ENCODE results near the gene PRKAG1.

Gene PRKAG1

DNA sequence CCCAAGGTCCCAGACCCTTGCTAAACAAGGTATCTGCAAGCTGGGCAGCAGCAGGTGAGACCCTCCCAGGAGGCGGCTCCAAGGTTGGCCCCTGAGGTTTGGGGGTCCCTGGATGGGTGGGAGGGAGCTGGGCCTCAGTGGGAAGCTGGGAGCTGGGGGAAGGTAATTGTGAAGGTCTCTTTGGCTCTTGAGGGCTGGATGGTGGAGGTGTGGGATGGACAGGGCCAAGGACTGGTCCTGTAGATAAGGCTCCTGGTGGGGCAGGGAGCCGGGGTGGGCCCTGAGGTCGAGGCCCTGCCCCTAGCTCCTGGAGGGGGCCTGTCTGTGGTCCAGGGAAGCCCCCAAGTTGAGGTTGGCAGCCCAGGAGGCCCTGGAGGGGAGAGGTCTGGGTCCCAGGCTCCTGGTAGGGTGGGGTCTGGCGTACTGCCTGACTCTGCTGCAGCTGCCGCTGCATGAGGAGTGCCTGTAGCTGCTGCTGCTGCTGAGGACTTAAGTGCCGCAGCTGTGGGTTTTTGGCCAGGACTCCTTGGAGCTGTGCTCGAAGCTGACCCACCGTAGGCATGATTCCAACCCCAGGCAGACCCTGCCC is 13.1 kb upstream of the PRKAG1 start:
- no peak for DNase-seq (ENCODE audit: low read depth)
- in situ Hi-C loops (cut with HindIII; ENCODE audit: low sequenced_read_pairs) = no loop called here
- no peak overlapping the region for H3K4me3 ChIP-seq (ENCODE audit: low read depth, low read length)
- TF ChIP-seq, protein P1, sequence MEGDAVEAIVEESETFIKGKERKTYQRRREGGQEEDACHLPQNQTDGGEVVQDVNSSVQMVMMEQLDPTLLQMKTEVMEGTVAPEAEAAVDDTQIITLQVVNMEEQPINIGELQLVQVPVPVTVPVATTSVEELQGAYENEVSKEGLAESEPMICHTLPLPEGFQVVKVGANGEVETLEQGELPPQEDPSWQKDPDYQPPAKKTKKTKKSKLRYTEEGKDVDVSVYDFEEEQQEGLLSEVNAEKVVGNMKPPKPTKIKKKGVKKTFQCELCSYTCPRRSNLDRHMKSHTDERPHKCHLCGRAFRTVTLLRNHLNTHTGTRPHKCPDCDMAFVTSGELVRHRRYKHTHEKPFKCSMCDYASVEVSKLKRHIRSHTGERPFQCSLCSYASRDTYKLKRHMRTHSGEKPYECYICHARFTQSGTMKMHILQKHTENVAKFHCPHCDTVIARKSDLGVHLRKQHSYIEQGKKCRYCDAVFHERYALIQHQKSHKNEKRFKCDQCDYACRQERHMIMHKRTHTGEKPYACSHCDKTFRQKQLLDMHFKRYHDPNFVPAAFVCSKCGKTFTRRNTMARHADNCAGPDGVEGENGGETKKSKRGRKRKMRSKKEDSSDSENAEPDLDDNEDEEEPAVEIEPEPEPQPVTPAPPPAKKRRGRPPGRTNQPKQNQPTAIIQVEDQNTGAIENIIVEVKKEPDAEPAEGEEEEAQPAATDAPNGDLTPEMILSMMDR (IDR thresholded peaks at IDR 0.05; ENCODE audit: low read depth, low read length, missing control alignments) = no peak

DNA sequence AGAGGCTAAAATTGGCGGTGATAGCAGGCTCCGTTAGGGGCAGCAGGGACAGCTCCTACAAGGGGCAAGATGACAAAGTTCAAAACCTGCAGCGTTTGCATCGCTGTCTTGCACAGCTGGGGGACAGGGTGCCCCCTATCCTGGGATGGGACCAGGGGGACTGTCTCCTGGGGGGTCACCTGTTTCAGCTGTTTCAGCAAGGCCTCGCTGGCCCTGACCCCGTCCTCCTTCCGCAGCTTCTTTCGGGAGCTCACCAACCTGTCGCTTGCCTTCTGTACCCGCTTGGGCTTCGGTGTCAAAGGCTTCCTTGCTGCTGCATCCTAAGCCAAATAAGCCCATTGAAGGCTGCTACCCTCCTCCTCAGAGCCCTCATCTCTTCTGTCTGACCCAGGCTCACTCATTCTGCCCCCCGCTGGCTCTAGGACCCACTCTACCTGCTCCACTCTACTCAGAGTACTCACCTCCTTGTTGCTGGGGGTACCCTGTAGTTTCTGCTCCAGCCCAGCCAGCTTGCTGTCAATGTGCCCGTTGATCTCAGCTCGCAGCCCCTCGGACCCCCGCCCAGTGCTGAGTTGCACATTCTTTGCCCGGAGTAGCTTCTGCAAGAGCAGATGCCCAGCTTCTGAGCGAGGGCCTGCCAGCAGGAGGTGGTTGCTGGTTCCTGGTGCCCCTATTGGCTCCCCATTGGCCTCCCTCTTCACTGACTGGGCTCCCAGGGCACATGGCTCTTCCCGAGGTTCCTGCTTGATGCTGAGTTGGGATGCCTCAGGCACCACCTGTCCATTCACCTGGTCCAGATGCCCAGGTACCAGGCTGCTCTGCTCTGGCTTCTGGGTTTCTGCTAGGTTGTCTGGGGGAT is 12.4 kb upstream of the PRKAG1 start:
- in situ Hi-C loops (cut with HindIII; ENCODE audit: low sequenced_read_pairs) = no loop called here
- TF ChIP-seq, protein P1 (IDR thresholded peaks at IDR 0.05; ENCODE audit: low read depth, low read length, missing control alignments) = no peak

DNA sequence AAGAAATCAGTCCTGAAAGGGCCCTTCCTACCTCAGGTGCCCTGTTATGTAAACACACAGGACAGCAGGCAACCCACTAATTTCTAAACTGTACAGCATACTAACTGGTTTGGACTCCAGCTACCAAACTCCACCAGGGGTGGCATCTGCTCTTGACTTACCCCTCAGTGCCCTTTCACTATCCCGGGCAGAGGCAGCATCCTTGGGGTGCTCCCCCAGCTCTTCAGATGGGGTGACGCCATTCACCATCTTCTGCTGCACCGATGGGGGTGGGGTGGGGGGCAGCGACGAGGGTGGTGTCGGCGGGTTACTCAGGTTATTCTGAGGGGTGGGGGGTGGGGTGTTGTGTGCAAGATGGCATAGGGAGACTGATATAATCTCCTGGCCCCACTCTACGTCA is 11.5 kb upstream of the PRKAG1 start:
- in situ Hi-C loops (cut with HindIII; ENCODE audit: low sequenced_read_pairs) = no loop called here
- DNase-seq (ENCODE audit: low read depth) = no peak
- TF ChIP-seq, protein P1 (IDR thresholded peaks at IDR 0.05; ENCODE audit: low read depth, low read length, missing control alignments) = no peak
- H3K4me3 ChIP-seq (ENCODE audit: low read depth, low read length) = no peak overlapping the region

More for the DNA sequence above, 12.4 kb upstream of the PRKAG1 start:
- no peak for DNase-seq (ENCODE audit: low read depth)
- no peak overlapping the region for H3K4me3 ChIP-seq (ENCODE audit: low read depth, low read length)

DNA sequence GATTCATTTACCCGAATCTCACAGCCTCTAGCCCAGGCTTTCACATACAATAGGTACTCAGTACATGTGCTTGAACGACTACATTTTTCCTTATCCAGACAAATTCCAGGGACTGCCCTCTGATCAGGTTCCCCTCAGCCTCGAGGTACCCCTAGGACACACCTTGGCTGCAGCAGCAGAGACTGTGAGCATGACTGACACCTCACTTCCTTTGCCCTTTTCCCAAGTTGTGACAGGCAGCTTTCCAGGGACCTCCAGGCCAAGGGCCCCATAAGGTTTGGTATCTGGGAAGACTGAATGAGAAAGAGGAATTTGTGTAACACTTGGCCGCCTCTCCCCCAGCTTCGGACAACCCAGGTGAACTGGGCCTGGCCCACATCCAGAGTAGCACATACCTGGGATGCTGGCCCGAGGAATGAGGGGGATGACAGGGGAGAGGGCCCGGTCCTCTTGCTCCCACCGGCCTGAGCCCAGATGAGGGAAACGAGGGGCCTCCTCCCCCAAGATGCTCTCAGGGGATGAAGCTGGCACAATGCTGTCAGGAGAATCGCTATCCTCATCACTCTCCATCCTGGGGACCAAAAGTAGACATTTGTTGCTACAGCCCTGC is 10.2 kb upstream of the PRKAG1 start:
- DNase-seq (ENCODE audit: low read depth) = no peak
- H3K4me3 ChIP-seq (ENCODE audit: low read depth, low read length) = no peak overlapping the region
- TF ChIP-seq, protein P1 (IDR thresholded peaks at IDR 0.05; ENCODE audit: low read depth, low read length, missing control alignments) = no peak
- in situ Hi-C loops (cut with HindIII; ENCODE audit: low sequenced_read_pairs) = no loop called here

DNA sequence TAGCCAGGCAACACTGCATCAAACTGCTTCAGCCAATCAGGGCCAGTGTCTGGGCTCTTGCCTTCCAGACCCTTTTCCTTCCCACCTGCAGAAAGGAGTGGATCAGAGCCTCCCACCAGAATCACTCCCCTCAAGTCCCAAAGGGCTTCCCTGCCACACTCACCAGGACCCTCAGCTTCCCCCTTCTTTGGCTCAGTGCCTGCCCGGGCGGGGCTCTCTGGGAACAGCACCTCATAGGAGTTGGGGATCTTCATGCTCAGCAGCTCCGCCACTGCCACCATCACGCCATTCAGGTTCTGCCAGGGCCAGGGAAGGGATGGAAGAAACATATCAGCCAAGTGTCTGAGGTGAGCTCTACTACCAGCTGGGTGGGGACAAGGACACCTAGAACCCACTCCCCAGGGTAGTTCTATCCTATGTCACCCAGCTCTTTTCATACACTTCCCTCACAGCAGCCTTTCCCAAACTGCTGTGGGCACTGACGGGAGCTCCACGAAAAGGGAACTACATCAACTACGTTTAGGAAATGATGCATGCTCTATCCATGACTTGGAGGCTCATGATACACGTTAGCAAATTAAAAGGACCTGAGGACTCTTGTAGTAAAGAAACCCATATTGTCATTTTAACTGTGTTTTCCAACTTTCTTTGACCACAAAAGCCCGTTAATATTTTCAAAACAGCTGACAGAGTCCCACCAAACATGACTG is 9.4 kb upstream of the PRKAG1 start:
- TF ChIP-seq, protein P1 (IDR thresholded peaks at IDR 0.05; ENCODE audit: low read depth, low read length, missing control alignments) = no peak
- H3K4me3 ChIP-seq (ENCODE audit: low read depth, low read length) = no peak overlapping the region
- DNase-seq (ENCODE audit: low read depth) = no peak
- in situ Hi-C loops (cut with HindIII; ENCODE audit: low sequenced_read_pairs) = no loop called here

Data from astrocyte of the cerebellum (primary cell).